Astrocyte (in vitro differentiated cells and primary cell): ENCODE results near the gene PALLD.

Experiments used
- EZH2 ChIP-seq: IDR thresholded peaks from 2 replicates; pipeline ENCODE4 v1.6.1; 2012; ENCODE audit warnings: mild to moderate bottlenecking, low read length, inconsistent platforms; ENCODE audit not compliant: insufficient read depth
- TF ChIP-seq, protein P1 (sequence below): IDR thresholded peaks from 2 replicates; pipeline ENCODE4 v1.5.1; 2011; ENCODE audit warnings: low read depth, mild to moderate bottlenecking, inconsistent platforms, low read length, moderate library complexity; ENCODE audit not compliant: insufficient read depth

DNA sequence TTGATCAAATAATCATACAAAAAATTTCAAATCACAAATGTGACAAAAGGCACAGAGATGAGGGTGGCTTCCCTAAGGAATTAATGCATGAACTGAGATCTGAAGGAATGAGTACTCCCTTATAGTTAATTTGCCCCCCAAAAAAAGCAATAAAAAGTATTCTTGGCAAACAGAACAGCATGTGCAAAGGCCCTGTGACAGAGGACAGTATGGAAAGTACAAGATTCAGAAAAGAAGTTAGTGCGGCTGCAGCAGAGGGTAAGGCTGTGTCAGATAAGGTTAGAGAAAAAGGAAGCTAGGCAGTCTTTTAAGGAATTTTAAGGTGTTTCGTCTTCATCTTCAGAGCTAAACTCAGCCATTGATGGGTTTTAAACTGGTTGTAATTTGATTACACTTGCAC, 23.9 kb upstream of the PALLD start:
- TF ChIP-seq, protein P1, sequence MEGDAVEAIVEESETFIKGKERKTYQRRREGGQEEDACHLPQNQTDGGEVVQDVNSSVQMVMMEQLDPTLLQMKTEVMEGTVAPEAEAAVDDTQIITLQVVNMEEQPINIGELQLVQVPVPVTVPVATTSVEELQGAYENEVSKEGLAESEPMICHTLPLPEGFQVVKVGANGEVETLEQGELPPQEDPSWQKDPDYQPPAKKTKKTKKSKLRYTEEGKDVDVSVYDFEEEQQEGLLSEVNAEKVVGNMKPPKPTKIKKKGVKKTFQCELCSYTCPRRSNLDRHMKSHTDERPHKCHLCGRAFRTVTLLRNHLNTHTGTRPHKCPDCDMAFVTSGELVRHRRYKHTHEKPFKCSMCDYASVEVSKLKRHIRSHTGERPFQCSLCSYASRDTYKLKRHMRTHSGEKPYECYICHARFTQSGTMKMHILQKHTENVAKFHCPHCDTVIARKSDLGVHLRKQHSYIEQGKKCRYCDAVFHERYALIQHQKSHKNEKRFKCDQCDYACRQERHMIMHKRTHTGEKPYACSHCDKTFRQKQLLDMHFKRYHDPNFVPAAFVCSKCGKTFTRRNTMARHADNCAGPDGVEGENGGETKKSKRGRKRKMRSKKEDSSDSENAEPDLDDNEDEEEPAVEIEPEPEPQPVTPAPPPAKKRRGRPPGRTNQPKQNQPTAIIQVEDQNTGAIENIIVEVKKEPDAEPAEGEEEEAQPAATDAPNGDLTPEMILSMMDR = no peak
- TF ChIP-seq EZH2 = no peak
